H1 (cell line): Measurements from ENCODE around the gene GDAP1L1. TPM values are rescaled to one million over a fixed set of nuclear protein-coding genes. Genes with fewer than 3 reads are reported as not detected.

Source experiments
- CTCF ChIA-PET: fragments of 300-600 bp; sonication (Branson Sonifier 250); formaldehyde crosslinking; loops from one replicate; lab custom pipeline; 2021; ENCODE audit not compliant: partially characterized antibody; lab: Charles Lee
- POLR2A ChIA-PET: fragments of 300-600 bp; sonication (Branson Sonifier 250); formaldehyde crosslinking; loops from one replicate; lab custom pipeline; 2021; ENCODE audit warnings: inconsistent platforms; ENCODE audit not compliant: partially characterized antibody; lab: Charles Lee
- DNase-seq, 2 experiments: peaks; one replicate each; pipeline versions ENCODE4 v3.0.0 to v3.0.0-alpha.2; 2010 to 2022; ENCODE audit warnings: low spot score in 2 of 2, low read depth in 1 of 2, mixed read lengths in 1 of 2
- FAIRE-seq: peaks from 2 replicates; lab custom pipeline; 2011; peaks lifted over from hg19 to GRCh38; lab: Jason Lieb, UNC
- H2AFZ ChIP-seq: 2 replicates; pipeline ENCODE4 v1.8.1; 2012; ENCODE audit warnings: low read length, inconsistent platforms
- H2AK5ac ChIP-seq: 2 replicates; pipeline ENCODE4 v1.6.1; 2013; ENCODE audit warnings: low read depth, low read length
- H2BK120ac ChIP-seq: replicated peaks from 2 replicates; pipeline ENCODE3; 2013; ENCODE audit warnings: low read depth, low read length, inconsistent platforms
- H2BK12ac ChIP-seq: 2 replicates; pipeline ENCODE4 v1.6.1; 2013; ENCODE audit warnings: low read depth, low read length
- H2BK15ac ChIP-seq: 2 replicates; pipeline ENCODE4 v1.6.1; 2013; ENCODE audit warnings: low read length
- H2BK20ac ChIP-seq: 2 replicates; pipeline ENCODE4 v1.6.1; 2013; ENCODE audit warnings: low read length
- H2BK5ac ChIP-seq: 2 replicates; pipeline ENCODE4 v1.6.1; 2013; ENCODE audit warnings: low read depth, low read length
- H3K14ac ChIP-seq: 2 replicates; pipeline ENCODE4 v1.6.1; 2013; ENCODE audit warnings: inconsistent platforms; ENCODE audit not compliant: insufficient read length
- H3K18ac ChIP-seq: 2 replicates; pipeline ENCODE4 v1.6.1; 2013; ENCODE audit warnings: low read length; ENCODE audit errors: extremely low read depth
- H3K23ac ChIP-seq: 2 replicates; pipeline ENCODE4 v1.6.1; 2013; ENCODE audit warnings: inconsistent platforms; ENCODE audit not compliant: insufficient read length
- H3K23me2 ChIP-seq: 2 replicates; pipeline ENCODE4 v1.6.1; 2013; ENCODE audit warnings: low read depth, low read length
- H3K27ac ChIP-seq: 2 replicates; pipeline ENCODE4 v1.6.1; 2011; ENCODE audit warnings: low read depth, low read length, inconsistent platforms
- H3K27me3 ChIP-seq, 4 experiments: replicated peaks in 1 of 4; 1 replicate in 1 of 4; 2 replicates in 3 of 4; pipeline versions ENCODE4 v1.6.1 to v1.8.1; 2011 to 2013; ENCODE audit warnings: low read length in 3 of 4, mild to moderate bottlenecking in 3 of 4, inconsistent platforms in 2 of 4, mixed read lengths in 2 of 4, moderate library complexity in 1 of 4; ENCODE audit not compliant: control insufficient read depth in 3 of 4, insufficient read depth in 3 of 4; ENCODE audit errors: extremely low read depth in 1 of 4
- H3K36me3 ChIP-seq, 4 experiments: 2 replicates each; pipeline versions ENCODE4 v1.6.1 to v1.8.1; 2011 to 2013; ENCODE audit warnings: mild to moderate bottlenecking in 4 of 4, low read length in 3 of 4, moderate library complexity in 2 of 4, control low read depth in 1 of 4, inconsistent platforms in 1 of 4; ENCODE audit not compliant: insufficient read depth in 4 of 4, control insufficient read depth in 2 of 4
- H3K4ac ChIP-seq: replicated peaks from 2 replicates; pipeline ENCODE3; 2013; ENCODE audit warnings: low read length, low read depth, mixed read lengths, inconsistent platforms; ENCODE audit not compliant: insufficient read length
- H3K4me1 ChIP-seq, 4 experiments: replicated peaks in 1 of 4; 1 replicate in 1 of 4; 2 replicates in 3 of 4; pipeline versions ENCODE4 v1.6.1 to v1.8.1; 2011 to 2013; ENCODE audit warnings: low read length in 3 of 4, inconsistent platforms in 2 of 4, mixed read lengths in 1 of 4; ENCODE audit not compliant: insufficient read depth in 4 of 4, control insufficient read depth in 3 of 4
- H3K4me2 ChIP-seq, 2 experiments: 2 replicates each; pipeline versions ENCODE4 v1.6.1 to v1.8.1; 2011 to 2013; ENCODE audit warnings: low read depth in 2 of 2, low read length in 2 of 2, control low read depth in 1 of 2, inconsistent platforms in 1 of 2, mild to moderate bottlenecking in 1 of 2; ENCODE audit not compliant: insufficient read depth in 1 of 2
- H3K4me3 ChIP-seq, 4 experiments: fragments of 200-600, 300-600 bp in 1 of 4; sonication (generic), shearing (Covaris generic), sonication (Bioruptor Twin) in 1 of 4; 2 replicates each; pipeline versions ENCODE4 v1.5.1 to v1.8.1; 2011 to 2016; ENCODE audit warnings: low read length in 4 of 4, low read depth in 3 of 4, control low read depth in 2 of 4, inconsistent platforms in 2 of 4, mild to moderate bottlenecking in 2 of 4, mixed read lengths in 1 of 4, moderate library complexity in 1 of 4; ENCODE audit not compliant: insufficient read depth in 2 of 4; ENCODE audit errors: extremely low read depth in 1 of 4
- H3K56ac ChIP-seq: replicated peaks from 2 replicates; pipeline ENCODE3; 2013; ENCODE audit warnings: low read depth, mild to moderate bottlenecking, mixed read lengths, low read length, inconsistent platforms; ENCODE audit not compliant: insufficient read length
- H3K79me1 ChIP-seq: 2 replicates; pipeline ENCODE4 v1.6.1; 2013; ENCODE audit warnings: low read depth, low read length, control low read depth
- H3K79me2 ChIP-seq, 2 experiments: 2 replicates each; pipeline versions ENCODE4 v1.6.1 to v1.8.1; 2012 to 2013; ENCODE audit warnings: low read length in 2 of 2, mild to moderate bottlenecking in 2 of 2, inconsistent platforms in 1 of 2; ENCODE audit not compliant: insufficient read depth in 2 of 2, control insufficient read depth in 1 of 2
- H3K9ac ChIP-seq, 4 experiments: replicated peaks in 1 of 4; 1 replicate in 1 of 4; 2 replicates in 3 of 4; pipeline versions ENCODE4 v1.6.1 to v1.8.1; 2011 to 2013; ENCODE audit warnings: low read depth in 3 of 4, low read length in 3 of 4, control low read depth in 2 of 4, mild to moderate bottlenecking in 2 of 4, moderate library complexity in 2 of 4, inconsistent platforms in 1 of 4; ENCODE audit errors: extremely low read depth in 1 of 4
- H3K9me3 ChIP-seq, 2 experiments: 2 replicates each; pipeline versions ENCODE4 v1.6.1 to v1.8.1; 2012 to 2013; ENCODE audit warnings: mild to moderate bottlenecking in 2 of 2, moderate library complexity in 2 of 2, control low read depth in 1 of 2, inconsistent platforms in 1 of 2, low read depth in 1 of 2, low read length in 1 of 2, mixed read lengths in 1 of 2; ENCODE audit not compliant: insufficient read depth in 2 of 2
- H4K20me1 ChIP-seq, 2 experiments: replicated peaks in 1 of 2; 2 replicates each; pipeline versions ENCODE3 to v1.8.1; 2011 to 2013; ENCODE audit warnings: inconsistent platforms in 2 of 2, low read length in 2 of 2, mild to moderate bottlenecking in 1 of 2; ENCODE audit not compliant: insufficient read depth in 2 of 2, control insufficient read depth in 1 of 2
- H4K5ac ChIP-seq: 2 replicates; pipeline ENCODE4 v1.6.1; 2013; ENCODE audit warnings: low read length, low read depth, mixed read lengths, inconsistent platforms; ENCODE audit not compliant: insufficient read length
- H4K8ac ChIP-seq: 2 replicates; pipeline ENCODE4 v1.8.0; 2013; ENCODE audit warnings: mild to moderate bottlenecking, moderate library complexity, low read length, inconsistent platforms; ENCODE audit not compliant: insufficient read depth; ENCODE audit errors: extremely low read depth
- H4K91ac ChIP-seq: replicated peaks from 2 replicates; pipeline ENCODE3; 2013; ENCODE audit warnings: low read length, mixed read lengths, inconsistent platforms; ENCODE audit not compliant: insufficient read length
- CBX8 ChIP-seq: fragments of 300-800, 300-1000 bp; sonication (generic); IDR thresholded peaks from 2 replicates; pipeline ENCODE4 v1.7.1; 2016; ENCODE audit warnings: low read depth, low read length, borderline replicate concordance
- CHD2 ChIP-seq: IDR thresholded peaks from 2 replicates; pipeline ENCODE4 v1.6.1; 2012; ENCODE audit warnings: low read length, improper control_type of control experiment
- GTF2F1 ChIP-seq: IDR thresholded peaks from 2 replicates; pipeline ENCODE4 v1.6.1; 2012; ENCODE audit warnings: low read depth, low read length, improper control_type of control experiment, borderline replicate concordance
- HDAC2 ChIP-seq, 2 experiments: fragments of 300-600 bp in 1 of 2; sonication (generic) in 1 of 2; IDR thresholded peaks; 2 replicates each; pipeline ENCODE4 v1.6.1; 2011 to 2012; ENCODE audit warnings: low read depth in 2 of 2, low read length in 2 of 2, mild to moderate bottlenecking in 2 of 2, moderate library complexity in 2 of 2, borderline replicate concordance in 1 of 2, inconsistent platforms in 1 of 2
- KDM4A ChIP-seq: IDR thresholded peaks from one replicate; pipeline ENCODE4 v1.7.1; 2012; ENCODE audit warnings: low read depth, mild to moderate bottlenecking, moderate library complexity, low read length, inconsistent platforms; ENCODE audit not compliant: severe bottlenecking
- MAFK ChIP-seq: IDR thresholded peaks from 2 replicates; pipeline ENCODE4 v1.6.1; 2012; ENCODE audit warnings: low read depth, mild to moderate bottlenecking, improper control_type of control experiment, low read length
- POLR2A ChIP-seq, 2 experiments: IDR thresholded peaks; 1 replicate in 1 of 2; 2 replicates in 1 of 2; pipeline ENCODE4 v1.6.1; 2011; ENCODE audit warnings: low read depth in 2 of 2, low read length in 2 of 2, mild to moderate bottlenecking in 2 of 2; ENCODE audit errors: control extremely low read depth in 1 of 2
- POLR2AphosphoS5 ChIP-seq: IDR thresholded peaks from 2 replicates; pipeline ENCODE4 v1.6.1; 2011; ENCODE audit warnings: low read depth, low read length
- RNF2 ChIP-seq: fragments of 200-900, 300-1000 bp; sonication (generic); IDR thresholded peaks from 2 replicates; pipeline ENCODE4 v1.7.1; 2016; ENCODE audit warnings: borderline replicate concordance, low read depth, mild to moderate bottlenecking, antibody characterized with exemption, low read length; ENCODE audit not compliant: poor library complexity, severe bottlenecking; ENCODE audit errors: missing control alignments
- SIX5 ChIP-seq: IDR thresholded peaks from 2 replicates; pipeline ENCODE4 v1.6.1; 2011; ENCODE audit warnings: mild to moderate bottlenecking, low read depth, low read length
- SP2 ChIP-seq: IDR thresholded peaks from 2 replicates; pipeline ENCODE4 v1.6.1; 2012; ENCODE audit warnings: mild to moderate bottlenecking, low read length, inconsistent platforms
- USF2 ChIP-seq: IDR thresholded peaks from 2 replicates; pipeline ENCODE4 v1.6.1; 2011; ENCODE audit warnings: low read length, improper control_type of control experiment
- WGBS, 2 experiments: shearing (Covaris generic) in 1 of 2; methylation state at CpG; one replicate each; pipeline versions ENCODE4 v1.1.6 to v1.1.7; 2013 to 2015; ENCODE audit warnings: low lambda C conversion rate in 2 of 2, mixed read lengths in 2 of 2, inconsistent platforms in 1 of 2, low coverage in 1 of 2, missing lambda C conversion rate in 1 of 2; ENCODE audit not compliant: insufficient replicate concordance in 2 of 2, insufficient coverage in 1 of 2, insufficient read length in 1 of 2; ENCODE audit errors: extremely low coverage in 1 of 2, missing lambda C conversion rate in 1 of 2; 5-methylcytosine and 5-hydroxymethylcytosine counted together
- polyA plus RNA-seq, 7 experiments: library from polyadenylated mRNA; depleted of rRNA in 3 of 7; stranded (reverse) in 5 of 7; unstranded in 2 of 7; fragments of >200 nt in 5 of 7; fragments of 200-250 nt in 2 of 7; gene quantifications; 1 replicate in 5 of 7; 2 replicates in 1 of 7; 4 replicates in 1 of 7; pipeline versions ENCODE4 v1.2.1 to v1.2.3, GENCODE V29; 2011 to 2013; ENCODE audit warnings: missing spikeins in 2 of 7, mixed read lengths in 2 of 7
- total RNA-seq: library from RNA; stranded (reverse); fragmentation: NEBNext Ultra II Directional; extraction: Animal tissue kit (Norgen Biotek cat#: 25700); gene quantifications from 2 replicates; pipeline ENCODE4 v1.2.1, GENCODE V29; 2021

GDAP1L1 gene
- total and polyA plus RNA-seq, 2 of the 8 experiments (the other 6 are each of a cell fraction or from before 2014, with no cell fraction given) = 8.5 to 63.1 TPM

- Histone ChIP-seq H3K4me2 (no peak overlapping the region), H3K56ac (no peak overlapping the region), H2BK120ac (no peak overlapping the region), H4K20me1 (peaks cover 3 to 6% of the 10 kb centered on the region in 2 experiments), H3K27me3 (no peaks in the 10 kb centered on the region), H3K18ac (no peak overlapping the region), H3K14ac (no peak overlapping the region), H3K79me2 (peaks cover 11 to 70% of the 10 kb centered on the region in 2 experiments), H3K36me3 (peaks cover 4 to 34% (median 15%) of the 10 kb centered on the region in 4 experiments; a peak in 5 of 8 replicates), H2BK15ac (no peak overlapping the region), H2BK12ac (no peak overlapping the region), H4K5ac (no peak overlapping the region), H3K27ac (no peak overlapping the region), H2AFZ (no peak overlapping the region), H3K23ac (no peak overlapping the region), H3K9me3 (no peaks in the 10 kb centered on the region), H3K4ac (no peak overlapping the region), H2BK20ac (no peak overlapping the region), H2BK5ac (no peak overlapping the region), H3K79me1 (peaks cover 5% of the 10 kb centered on the region), H4K8ac (no peak overlapping the region), H3K4me3 (no peak overlapping the region), H2AK5ac (no peak overlapping the region), H4K91ac (no peak overlapping the region), H3K4me1 (peaks cover 1 to 6% (median 4%) of the 10 kb centered on the region in 4 experiments), H3K23me2 (peaks cover 8% of the 10 kb centered on the region), H3K9ac (no peak overlapping the region)
- POLR2A ChIA-PET = no interaction called here
- FAIRE-seq (no peak), DNase-seq (no peak)
- WGBS, 2 experiments = 79% methylated on average over 3 of the region's 3 CpGs; no CpG with 5 or more reads in 1 of the 2 experiments
- CTCF ChIA-PET = interaction anchor here (1.2 to 1.9 kb wide), 2 partner anchors 15 to 91 kb away, joined by 3 to 7 read pairs; no protein-coding TSS in a partner anchor
- TF ChIP-seq CHD2 (no peak), KDM4A (no peak), POLR2A (IDR thresholded peaks at IDR 0.05; ENCODE audit: control extremely low read depth in 1 of 2, low read depth in 2 of 2, low read length in 2 of 2) (no peak), SIX5 (no peak), SP2 (no peak), USF2 (no peak), MAFK (no peak), CBX8 (no peak), RNF2 (no peak), GTF2F1 (no peak), HDAC2 (IDR thresholded peaks at IDR 0.05; ENCODE audit: borderline replicate concordance in 1 of 2, low read depth in 2 of 2, low read length in 2 of 2) (no peak), POLR2AphosphoS5 (no peak)
Observed at GRCh38 chr20:44207126-44207723, 39.9 kb upstream of the GDAP1L1 start.
